Retinal pigment epithelial cell (primary cell): Measurements from ENCODE around the gene LRIG1.

Experiments used
- DNase-seq: peaks from one replicate; pipeline ENCODE4 v3.0.0-alpha.2; 2010; ENCODE audit warnings: low read depth
- H3K4me3 ChIP-seq: 2 replicates; pipeline ENCODE4 v1.5.1; 2011; ENCODE audit warnings: mild to moderate bottlenecking, low read length, control low read depth, moderate library complexity
- TF ChIP-seq, protein P1 (sequence below): conservative IDR thresholded peaks from 2 replicates; pipeline ENCODE4 v1.5.1; 2011; ENCODE audit warnings: low read depth, low read length, control low read depth, inconsistent platforms

Gene LRIG1

DNA sequence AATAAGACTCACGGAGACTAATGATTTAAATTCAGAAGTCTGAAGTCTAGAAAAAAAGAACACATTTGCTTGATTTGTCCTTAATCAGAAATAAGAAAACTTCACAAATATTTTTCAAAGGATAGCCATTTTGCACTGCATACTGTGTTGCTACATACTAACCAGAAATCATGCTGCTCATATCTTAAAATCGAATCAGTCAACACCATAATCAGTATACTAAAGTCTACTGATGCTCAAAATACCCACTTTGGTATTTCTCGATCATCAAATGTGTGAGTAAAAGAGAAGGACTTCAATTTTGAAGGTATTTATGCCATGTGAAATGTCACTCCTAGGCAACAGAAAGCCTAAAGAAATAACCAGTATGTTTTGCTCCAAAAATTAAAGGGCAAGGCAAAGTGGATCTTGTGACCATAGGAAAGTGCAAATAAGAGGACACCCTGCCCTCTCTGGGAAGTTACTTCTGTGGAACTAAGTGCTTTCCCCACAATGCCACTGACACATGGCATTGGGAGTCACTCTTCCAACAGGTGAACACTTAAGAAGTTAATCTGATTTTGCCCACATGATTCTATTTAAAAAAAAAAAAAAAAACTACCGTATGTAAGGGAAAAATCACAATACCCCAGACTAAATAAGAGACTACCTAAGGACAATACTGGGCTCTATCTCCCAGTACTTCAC, 2.7 kb downstream of the LRIG1 start:
- DNase-seq, result no peak
- TF ChIP-seq, protein P1, sequence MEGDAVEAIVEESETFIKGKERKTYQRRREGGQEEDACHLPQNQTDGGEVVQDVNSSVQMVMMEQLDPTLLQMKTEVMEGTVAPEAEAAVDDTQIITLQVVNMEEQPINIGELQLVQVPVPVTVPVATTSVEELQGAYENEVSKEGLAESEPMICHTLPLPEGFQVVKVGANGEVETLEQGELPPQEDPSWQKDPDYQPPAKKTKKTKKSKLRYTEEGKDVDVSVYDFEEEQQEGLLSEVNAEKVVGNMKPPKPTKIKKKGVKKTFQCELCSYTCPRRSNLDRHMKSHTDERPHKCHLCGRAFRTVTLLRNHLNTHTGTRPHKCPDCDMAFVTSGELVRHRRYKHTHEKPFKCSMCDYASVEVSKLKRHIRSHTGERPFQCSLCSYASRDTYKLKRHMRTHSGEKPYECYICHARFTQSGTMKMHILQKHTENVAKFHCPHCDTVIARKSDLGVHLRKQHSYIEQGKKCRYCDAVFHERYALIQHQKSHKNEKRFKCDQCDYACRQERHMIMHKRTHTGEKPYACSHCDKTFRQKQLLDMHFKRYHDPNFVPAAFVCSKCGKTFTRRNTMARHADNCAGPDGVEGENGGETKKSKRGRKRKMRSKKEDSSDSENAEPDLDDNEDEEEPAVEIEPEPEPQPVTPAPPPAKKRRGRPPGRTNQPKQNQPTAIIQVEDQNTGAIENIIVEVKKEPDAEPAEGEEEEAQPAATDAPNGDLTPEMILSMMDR, result no peak
- no peak overlapping the region for H3K4me3 ChIP-seq

DNA sequence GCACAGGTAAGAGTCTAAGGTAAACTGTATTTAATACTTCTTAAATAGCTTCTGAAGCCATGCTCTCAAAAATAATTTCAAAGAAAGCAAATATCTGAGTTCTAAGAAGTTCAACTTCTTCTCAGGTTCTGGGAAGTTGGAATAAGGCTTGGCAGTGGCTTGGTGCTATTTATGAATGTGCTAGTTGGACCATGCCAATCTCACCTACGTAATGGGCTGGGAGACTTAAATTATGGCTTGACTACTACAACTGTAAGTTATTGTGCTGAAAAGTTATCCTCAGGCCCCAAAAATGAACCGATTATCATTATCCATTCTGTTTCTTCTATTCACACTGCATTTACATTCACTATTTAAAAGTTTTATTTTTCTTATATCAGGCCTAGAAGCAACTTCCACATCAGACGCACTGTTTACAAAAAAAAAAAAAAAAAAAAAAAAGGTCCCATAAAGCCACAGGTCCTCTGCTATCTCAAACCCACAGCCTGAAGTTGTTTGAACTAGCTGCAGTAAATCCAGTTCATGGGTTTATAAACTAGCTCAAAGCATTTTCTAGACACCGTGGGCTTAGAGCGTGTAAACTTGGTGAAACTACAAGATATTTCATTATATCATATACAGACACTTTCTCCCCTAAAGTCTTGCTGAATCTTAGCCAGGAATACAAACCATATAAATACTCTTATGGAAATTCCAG, 3.4 kb downstream of the LRIG1 start:
- H3K4me3 ChIP-seq, result no peak overlapping the region
- TF ChIP-seq, protein P1, result no peak
- DNase-seq, result no peak

DNA sequence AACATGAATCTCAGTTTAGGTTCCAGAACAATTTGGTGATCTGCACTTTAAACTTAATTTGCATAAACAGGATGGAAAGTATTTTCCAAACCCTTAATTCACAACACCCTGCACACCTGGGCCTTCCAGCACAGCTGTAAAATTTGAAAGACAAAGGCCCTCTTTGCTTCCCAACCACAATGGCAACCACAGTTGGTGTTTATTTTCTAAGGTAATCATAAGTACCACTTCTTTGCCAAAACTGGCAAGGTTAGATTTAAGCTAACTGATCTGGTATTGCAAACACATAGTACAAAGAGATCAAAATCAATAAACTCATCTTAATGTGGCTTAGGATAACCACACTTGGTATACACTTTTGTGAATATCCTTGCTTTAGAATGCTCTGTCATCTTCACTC, 4.1 kb downstream of the LRIG1 start:
- H3K4me3 ChIP-seq, result no peak overlapping the region
- TF ChIP-seq, protein P1, result no peak

DNA sequence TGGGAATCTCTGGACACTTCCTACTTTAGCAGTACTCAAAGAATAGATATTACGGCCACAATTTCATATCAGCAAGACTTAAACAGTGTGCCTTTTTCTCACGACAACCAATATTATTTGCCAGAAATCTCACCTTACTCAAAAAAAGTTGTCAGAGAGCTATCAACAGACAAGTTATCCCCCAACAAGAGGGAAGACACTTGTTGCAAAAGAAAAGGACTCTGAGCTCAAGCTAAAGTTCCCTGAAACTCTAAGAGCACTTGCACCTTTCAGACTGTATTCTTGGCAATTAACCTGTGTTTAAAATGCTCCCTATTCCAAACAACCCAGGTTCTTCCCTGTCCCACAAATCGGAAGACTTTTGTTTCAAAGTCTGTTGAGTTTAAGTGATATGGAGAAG, 4.5 kb downstream of the LRIG1 start:
- H3K4me3 ChIP-seq, result no peak overlapping the region
- no peak for DNase-seq
- TF ChIP-seq, protein P1, result no peak

More for the DNA sequence above, 4.1 kb downstream of the LRIG1 start:
- no peak for DNase-seq

DNA sequence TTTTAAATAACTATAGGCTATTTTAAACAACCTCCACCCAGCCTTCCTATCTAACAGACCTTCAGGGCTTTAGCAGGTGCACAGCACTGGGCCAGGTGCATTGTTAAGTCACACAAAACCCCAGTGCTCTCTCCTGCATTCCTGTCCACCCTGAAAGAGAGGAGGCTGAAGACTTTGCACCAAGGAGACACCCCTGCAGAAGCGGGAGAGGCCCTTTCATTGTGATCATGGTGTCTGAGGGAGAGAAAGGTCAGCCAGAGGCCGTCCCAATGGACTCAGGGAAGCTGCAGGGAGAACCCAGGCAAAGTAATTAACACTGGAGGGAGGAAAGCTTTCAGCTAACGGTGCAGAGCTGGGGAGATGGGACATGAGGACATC, 5.2 kb downstream of the LRIG1 start:
- DNase-seq, result no peak
- TF ChIP-seq, protein P1, result no peak
- H3K4me3 ChIP-seq, result no peak overlapping the region

DNA sequence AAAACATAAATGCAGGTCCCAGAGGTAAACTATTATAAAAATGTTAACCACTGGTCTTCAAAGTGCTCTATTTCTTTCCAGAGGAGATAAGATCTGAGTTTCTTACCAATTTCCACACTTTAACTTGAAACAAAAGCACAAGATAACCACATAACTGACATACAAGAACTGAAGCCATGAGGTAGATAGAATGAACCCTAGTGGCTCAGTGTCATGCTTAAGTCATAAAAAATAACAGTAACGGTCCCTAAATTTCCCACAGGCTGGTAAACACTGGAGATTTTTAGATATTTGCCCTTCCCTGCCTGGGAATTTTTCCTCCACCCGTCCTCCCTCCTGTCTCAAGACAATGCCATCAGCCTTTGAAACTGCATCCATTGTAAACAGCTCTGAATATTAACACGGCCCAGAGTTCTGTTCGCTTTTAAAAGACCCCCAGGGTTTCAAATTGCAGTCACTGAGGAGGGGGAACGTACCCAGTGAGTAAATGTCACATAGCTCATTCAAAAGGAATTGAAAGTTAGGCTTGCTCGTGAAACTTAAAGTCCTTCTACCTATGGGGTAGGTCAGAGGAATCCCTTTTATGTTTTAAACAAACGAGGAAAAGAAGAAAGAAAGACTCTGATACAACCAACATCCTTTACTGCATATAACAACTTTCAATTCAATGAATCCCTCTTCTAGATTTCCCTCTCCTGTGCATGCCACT, 5.7 kb downstream of the LRIG1 start:
- DNase-seq, result no peak
- no peak overlapping the region for H3K4me3 ChIP-seq
- TF ChIP-seq, protein P1, result no peak
